ENCODE results near the gene MBD3. TPM values are rescaled to one million over a fixed set of nuclear protein-coding genes. Genes with fewer than 3 reads are reported as not detected.

The MBD3 gene
- total and polyA plus RNA-seq, 2 experiments from 2014 or later: 66.6 to 84.5 TPM

GRCh38 chr19:1580957-1581356 lies 11.7 kb downstream of the MBD3 start:
- Histone ChIP-seq H3K9me3 (ENCODE audit: low read depth) (no peaks in the 10 kb centered on the region), H3K4me2 (no peak overlapping the region), H4K20me1 (ENCODE audit: insufficient read depth, poor library complexity, severe bottlenecking) (peaks cover 13% of the 10 kb centered on the region), H3K4me1 (ENCODE audit: insufficient read depth) (no peaks in the 10 kb centered on the region), H3K27me3 (no peaks in the 10 kb centered on the region), H3K9me2 (replicated peaks; ENCODE audit: insufficient read depth) (no peaks in the 10 kb centered on the region), H3K4me3 (no peak overlapping the region), H3K27ac (no peak overlapping the region), H2AFZ (no peak overlapping the region), H3K36me3 (replicated peaks; ENCODE audit: insufficient read depth, low read depth) (no peaks in the 10 kb centered on the region), H3K79me2 (peaks cover 22% of the 10 kb centered on the region)
- no peak for DNase-seq (ENCODE audit: low spot score)
- no peak for TF ChIP-seq EZH2phosphoT487 (IDR thresholded peaks at IDR 0.05; ENCODE audit: low read depth, severe bottlenecking, unreplicated experiment)
- no peak for TF ChIP-seq EZH2 (IDR thresholded peaks at IDR 0.05; ENCODE audit: borderline replicate concordance)
- no peak for TF ChIP-seq CTCF (IDR thresholded peaks at IDR 0.05; ENCODE audit: poor library complexity)
- 97% methylated on average over 22 of the region's 22 CpGs for WGBS (ENCODE audit: low lambda C conversion rate, missing lambda C conversion rate)

- H3K4me1 ChIP-seq (ENCODE audit: insufficient read depth): no peaks in the 10 kb centered on the region
- no peak overlapping the region for H3K4me3 ChIP-seq
- H3K36me3 ChIP-seq (replicated peaks; ENCODE audit: insufficient read depth, low read depth): no peaks in the 10 kb centered on the region
- H4K20me1 ChIP-seq (ENCODE audit: insufficient read depth, poor library complexity, severe bottlenecking): peaks cover 9% of the 10 kb centered on the region
- TF ChIP-seq EZH2 (IDR thresholded peaks at IDR 0.05; ENCODE audit: borderline replicate concordance) (no peak), EZH2phosphoT487 (IDR thresholded peaks at IDR 0.05; ENCODE audit: low read depth, severe bottlenecking, unreplicated experiment) (no peak), CTCF (IDR thresholded peaks at IDR 0.05; ENCODE audit: poor library complexity) (no peak)
- H3K9me3 ChIP-seq (ENCODE audit: low read depth): no peaks in the 10 kb centered on the region
- WGBS (ENCODE audit: low lambda C conversion rate, missing lambda C conversion rate): 98% methylated on average over 20 of the region's 20 CpGs
- H3K27ac ChIP-seq: no peak overlapping the region
- no peaks in the 10 kb centered on the region for H3K27me3 ChIP-seq
- H3K9me2 ChIP-seq (replicated peaks; ENCODE audit: insufficient read depth): no peaks in the 10 kb centered on the region
- no peak for DNase-seq (ENCODE audit: low spot score)
- no peak overlapping the region for H2AFZ ChIP-seq
- H3K79me2 ChIP-seq: peaks cover 16% of the 10 kb centered on the region
- H3K4me2 ChIP-seq: no peak overlapping the region
These were observed 12.3 kb downstream of the MBD3 start for GRCh38 chr19:1580382-1580781.

GRCh38 chr19:1579222-1579621 lies 13.4 kb downstream of the MBD3 start:
- peaks cover 10% of the 10 kb centered on the region for H3K79me2 ChIP-seq
- no peak overlapping the region for H3K27ac ChIP-seq
- no peak overlapping the region for H3K4me2 ChIP-seq
- H4K20me1 ChIP-seq (ENCODE audit: insufficient read depth, poor library complexity, severe bottlenecking): peaks cover 4% of the 10 kb centered on the region
- H3K9me3 ChIP-seq (ENCODE audit: low read depth): no peaks in the 10 kb centered on the region
- H2AFZ ChIP-seq: no peak overlapping the region
- H3K36me3 ChIP-seq (replicated peaks; ENCODE audit: insufficient read depth, low read depth): no peaks in the 10 kb centered on the region
- no peak overlapping the region for H3K4me3 ChIP-seq
- no peak for DNase-seq (ENCODE audit: low spot score)
- H3K27me3 ChIP-seq: no peaks in the 10 kb centered on the region
- no peaks in the 10 kb centered on the region for H3K9me2 ChIP-seq (replicated peaks; ENCODE audit: insufficient read depth)
- no peaks in the 10 kb centered on the region for H3K4me1 ChIP-seq (ENCODE audit: insufficient read depth)
- WGBS (ENCODE audit: low lambda C conversion rate, missing lambda C conversion rate): 98% methylated on average over 19 of the region's 20 CpGs
- TF ChIP-seq CTCF (IDR thresholded peaks at IDR 0.05; ENCODE audit: poor library complexity) (no peak), EZH2 (IDR thresholded peaks at IDR 0.05; ENCODE audit: borderline replicate concordance) (no peak), EZH2phosphoT487 (IDR thresholded peaks at IDR 0.05; ENCODE audit: low read depth, severe bottlenecking, unreplicated experiment) (no peak)
